ENCODE data around the gene SAMD1. TPM values are rescaled to one million over a fixed set of nuclear protein-coding genes. Genes with fewer than 3 reads are reported as not detected.

SAMD1 gene
- total and polyA plus RNA-seq, 10 donors = 19.6 to 36.8 (median 30.5) TPM

DNA sequence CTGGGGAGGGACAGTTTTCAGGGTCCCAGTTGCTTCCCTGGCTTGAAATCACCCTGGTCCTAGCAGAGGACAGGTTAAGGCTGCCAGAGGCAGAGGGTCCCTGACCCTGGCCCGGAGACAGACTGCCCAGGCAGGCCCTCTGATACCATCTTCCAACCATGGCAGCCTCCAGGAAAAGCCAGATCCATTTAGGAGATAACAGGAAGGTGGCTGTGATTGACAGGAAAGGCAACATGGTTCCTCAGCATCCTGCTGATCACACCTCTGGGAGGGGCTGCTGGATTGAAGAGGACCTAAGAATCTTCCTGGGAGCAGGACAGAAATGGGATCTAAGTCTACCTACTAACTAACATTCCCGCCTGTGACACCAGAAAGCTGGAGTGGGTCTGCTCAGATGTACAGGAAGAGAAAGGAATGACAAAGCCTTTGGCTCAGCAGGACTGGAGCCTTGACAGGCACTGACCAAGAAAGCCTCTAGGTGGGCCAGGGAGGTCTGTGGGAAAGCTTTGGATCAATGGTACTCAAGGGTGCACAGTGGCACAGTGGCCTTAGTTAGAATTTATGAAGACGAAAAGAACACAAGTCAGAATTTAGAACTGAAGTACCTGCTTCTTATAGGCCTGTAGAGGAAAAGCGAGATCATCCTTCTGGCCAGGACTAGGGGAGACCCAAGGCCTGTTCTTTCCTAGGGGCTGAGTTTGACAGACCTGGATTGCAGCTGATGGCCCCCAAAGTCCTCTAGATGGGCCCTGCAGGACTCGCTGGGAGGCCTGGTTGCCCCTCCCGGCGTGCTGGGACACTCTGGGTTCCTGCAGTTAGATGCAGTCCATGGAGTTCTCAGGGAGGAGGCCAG lies 29.3 kb upstream of the SAMD1 start:
- peaks cover 0 to 6% (median 0%) of the 10 kb centered on the region in 6 donors for H3K36me3 ChIP-seq
- peaks cover 25 to 60% (median 45%) of the 10 kb centered on the region in 6 donors for H3K4me1 ChIP-seq
- H3K27me3 ChIP-seq (replicated peaks in 1 of 7) = no peaks in the 10 kb centered on the region
- 87 to 94% (median 91%) methylated on average over 4 to 7 of the region's 7 CpGs for WGBS, 5 donors
- intact Hi-C loops (cut with DNase I; ENCODE audit: low total_unique reads) = no loop called here
- peak overlapping the region in 1 of 8 donors; percentile 95 for H3K4me3 ChIP-seq
- no peaks in the 10 kb centered on the region for H3K9me3 ChIP-seq
- peak overlapping the region; percentile 90 to 99 (median 96) for H3K27ac ChIP-seq
- DNase-seq = no peak
- TF ChIP-seq POLR2A (IDR thresholded peaks at IDR 0.05) (no peak), POLR2AphosphoS5 (IDR thresholded peaks at IDR 0.05) (no peak)
- TF ChIP-seq, protein P1, sequence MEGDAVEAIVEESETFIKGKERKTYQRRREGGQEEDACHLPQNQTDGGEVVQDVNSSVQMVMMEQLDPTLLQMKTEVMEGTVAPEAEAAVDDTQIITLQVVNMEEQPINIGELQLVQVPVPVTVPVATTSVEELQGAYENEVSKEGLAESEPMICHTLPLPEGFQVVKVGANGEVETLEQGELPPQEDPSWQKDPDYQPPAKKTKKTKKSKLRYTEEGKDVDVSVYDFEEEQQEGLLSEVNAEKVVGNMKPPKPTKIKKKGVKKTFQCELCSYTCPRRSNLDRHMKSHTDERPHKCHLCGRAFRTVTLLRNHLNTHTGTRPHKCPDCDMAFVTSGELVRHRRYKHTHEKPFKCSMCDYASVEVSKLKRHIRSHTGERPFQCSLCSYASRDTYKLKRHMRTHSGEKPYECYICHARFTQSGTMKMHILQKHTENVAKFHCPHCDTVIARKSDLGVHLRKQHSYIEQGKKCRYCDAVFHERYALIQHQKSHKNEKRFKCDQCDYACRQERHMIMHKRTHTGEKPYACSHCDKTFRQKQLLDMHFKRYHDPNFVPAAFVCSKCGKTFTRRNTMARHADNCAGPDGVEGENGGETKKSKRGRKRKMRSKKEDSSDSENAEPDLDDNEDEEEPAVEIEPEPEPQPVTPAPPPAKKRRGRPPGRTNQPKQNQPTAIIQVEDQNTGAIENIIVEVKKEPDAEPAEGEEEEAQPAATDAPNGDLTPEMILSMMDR (IDR thresholded peaks at IDR 0.05 in 8 of 11, conservative IDR thresholded peaks at IDR 0.05 in 3 of 11) = no peak

DNA sequence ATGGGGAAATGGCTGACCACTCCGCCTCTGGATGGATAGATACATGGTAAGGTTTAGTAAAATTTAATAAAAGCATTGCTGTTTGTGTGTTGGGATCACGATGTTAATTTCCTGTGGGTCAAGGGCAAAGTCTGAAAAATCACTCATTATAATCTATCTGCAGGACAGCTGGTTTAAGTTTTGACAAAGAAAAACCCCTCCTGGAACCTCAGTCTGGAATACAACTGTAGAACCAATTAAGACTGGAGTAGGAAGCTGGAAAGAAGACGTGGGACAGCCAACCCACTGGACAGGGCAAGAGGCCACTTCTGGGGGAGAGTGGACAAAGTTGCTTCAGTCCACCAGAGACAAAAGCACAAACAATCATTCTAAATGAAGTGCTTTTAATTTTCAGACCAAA lies 28.6 kb upstream of the SAMD1 start:
- intact Hi-C loops (cut with DNase I; ENCODE audit: low total_unique reads) = no loop called here
- Histone ChIP-seq H3K27me3 (replicated peaks in 1 of 7) (no peaks in the 10 kb centered on the region), H3K27ac (peak overlapping the region; percentile 90 to 99 (median 96)), H3K36me3 (no peaks in the 10 kb centered on the region), H3K4me1 (peaks cover 25 to 68% (median 53%) of the 10 kb centered on the region in 6 donors), H3K4me3 (peak overlapping the region in 4 of 8 donors; percentile 56 to 95 (median 91)), H3K9me3 (no peaks in the 10 kb centered on the region)
- no peak for DNase-seq
- WGBS, 5 donors = 31 to 57% (median 52%) methylated on average over 3 of the region's 3 CpGs
- TF ChIP-seq, protein P1 (IDR thresholded peaks at IDR 0.05 in 8 of 11, conservative IDR thresholded peaks at IDR 0.05 in 3 of 11) = no peak
- TF ChIP-seq POLR2A (IDR thresholded peaks at IDR 0.05) = no peak
- no peak for TF ChIP-seq POLR2AphosphoS5 (IDR thresholded peaks at IDR 0.05)

DNA sequence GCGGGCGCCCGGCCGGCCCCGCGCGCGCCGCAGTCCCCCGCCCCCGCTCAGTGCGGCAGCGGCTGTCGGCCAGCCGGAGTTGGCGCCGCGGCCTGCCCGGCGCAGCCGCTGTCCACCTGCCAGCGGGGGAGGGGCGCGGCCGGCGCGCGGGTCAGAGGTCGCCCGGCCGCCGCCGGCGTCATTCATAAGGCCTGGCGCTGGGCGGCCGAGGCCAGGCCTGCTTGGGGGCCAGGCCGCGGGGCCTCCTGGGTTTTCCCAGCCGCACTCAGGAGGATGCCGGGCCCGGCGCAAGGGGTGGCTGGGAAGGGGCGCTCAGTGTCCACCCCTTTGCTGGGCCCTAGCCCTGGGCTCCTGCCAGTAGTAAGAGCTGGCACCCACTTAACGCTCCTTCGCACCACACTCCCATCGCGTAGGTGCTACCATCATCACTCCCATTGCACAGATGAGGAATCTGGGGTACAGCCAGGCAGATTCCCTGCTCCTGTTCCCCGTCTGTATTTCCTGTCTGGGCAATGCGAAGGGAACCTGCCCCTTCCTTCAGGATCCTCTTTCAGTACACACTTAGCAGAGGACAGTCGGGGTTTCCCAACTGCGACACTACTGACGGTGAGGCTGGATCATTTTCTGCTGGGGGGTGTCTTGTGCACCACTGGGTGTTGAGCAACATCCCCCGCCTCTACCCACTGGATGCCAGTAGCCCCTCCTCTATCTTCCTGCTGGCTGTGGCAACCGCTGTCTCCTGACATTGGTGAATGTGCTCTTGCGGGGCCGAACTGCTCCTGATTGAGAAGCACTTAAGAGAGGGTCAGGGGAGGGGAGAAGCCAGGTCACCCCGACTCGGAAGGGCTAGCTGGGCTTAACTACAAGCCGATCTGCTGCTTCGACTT lies 27.9 kb upstream of the SAMD1 start:
- TF ChIP-seq POLR2A (IDR thresholded peaks at IDR 0.05) = peak in 2 of 3 donors; percentile 7 to 47
- peak in 2 of 3 donors; percentile 73 to 80 for TF ChIP-seq POLR2AphosphoS5 (IDR thresholded peaks at IDR 0.05)
- TF ChIP-seq, protein P1 (IDR thresholded peaks at IDR 0.05 in 8 of 11, conservative IDR thresholded peaks at IDR 0.05 in 3 of 11) = no peak

More for the DNA sequence above, 27.9 kb upstream of the SAMD1 start:
- Histone ChIP-seq H3K9me3 (no peaks in the 10 kb centered on the region), H3K4me3 (peak overlapping the region; percentile 34 to 95 (median 54)), H3K27ac (peak overlapping the region; percentile 90 to 99 (median 96)), H3K36me3 (no peaks in the 10 kb centered on the region), H3K27me3 (replicated peaks in 1 of 7) (no peaks in the 10 kb centered on the region), H3K4me1 (peaks cover 25 to 75% (median 60%) of the 10 kb centered on the region in 6 donors)
- peak; percentile 89 for DNase-seq
- 2 to 14% (median 5%) methylated on average over 16 to 61 of the region's 61 CpGs for WGBS, 5 donors
- intact Hi-C loops (cut with DNase I; ENCODE audit: low total_unique reads) = no loop called here
